ENCODE results near the gene SIN3A.

Gene SIN3A

DNA sequence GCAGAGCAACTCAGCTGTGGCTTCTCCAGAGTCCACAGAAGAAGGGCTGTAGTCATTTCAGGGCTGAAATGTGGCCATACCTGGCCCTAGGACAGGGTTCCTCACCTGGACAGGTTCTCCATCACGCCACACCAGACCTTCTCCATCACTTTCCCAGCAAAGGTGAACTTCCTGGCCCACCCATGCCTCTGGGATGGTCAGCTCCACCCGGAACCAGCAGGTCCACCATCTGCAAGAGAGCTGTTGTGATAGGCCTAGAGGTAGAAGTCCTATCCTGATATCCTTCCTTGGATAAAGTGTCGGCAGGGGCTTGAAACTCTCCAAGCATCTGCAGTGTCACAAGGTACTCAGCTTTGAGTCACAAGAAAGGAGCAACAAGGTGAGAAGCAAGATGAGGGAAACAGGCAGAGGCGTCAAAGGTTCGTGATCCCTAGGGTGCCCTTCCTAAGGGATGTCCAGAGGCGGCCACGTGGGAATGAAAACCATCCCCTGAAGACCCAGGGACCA is 84.0 kb downstream of the SIN3A start:
- TF ChIP-seq, protein P1, sequence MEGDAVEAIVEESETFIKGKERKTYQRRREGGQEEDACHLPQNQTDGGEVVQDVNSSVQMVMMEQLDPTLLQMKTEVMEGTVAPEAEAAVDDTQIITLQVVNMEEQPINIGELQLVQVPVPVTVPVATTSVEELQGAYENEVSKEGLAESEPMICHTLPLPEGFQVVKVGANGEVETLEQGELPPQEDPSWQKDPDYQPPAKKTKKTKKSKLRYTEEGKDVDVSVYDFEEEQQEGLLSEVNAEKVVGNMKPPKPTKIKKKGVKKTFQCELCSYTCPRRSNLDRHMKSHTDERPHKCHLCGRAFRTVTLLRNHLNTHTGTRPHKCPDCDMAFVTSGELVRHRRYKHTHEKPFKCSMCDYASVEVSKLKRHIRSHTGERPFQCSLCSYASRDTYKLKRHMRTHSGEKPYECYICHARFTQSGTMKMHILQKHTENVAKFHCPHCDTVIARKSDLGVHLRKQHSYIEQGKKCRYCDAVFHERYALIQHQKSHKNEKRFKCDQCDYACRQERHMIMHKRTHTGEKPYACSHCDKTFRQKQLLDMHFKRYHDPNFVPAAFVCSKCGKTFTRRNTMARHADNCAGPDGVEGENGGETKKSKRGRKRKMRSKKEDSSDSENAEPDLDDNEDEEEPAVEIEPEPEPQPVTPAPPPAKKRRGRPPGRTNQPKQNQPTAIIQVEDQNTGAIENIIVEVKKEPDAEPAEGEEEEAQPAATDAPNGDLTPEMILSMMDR (IDR thresholded peaks at IDR 0.05; ENCODE audit: low read depth, low read length, missing control alignments), result no peak
- peak overlapping the region; percentile 87 for H3K4me3 ChIP-seq (ENCODE audit: low read depth, low read length)
- in situ Hi-C loops (cut with HindIII; ENCODE audit: low sequenced_read_pairs), result no loop called here
- DNase-seq (ENCODE audit: low read depth), result no peak

DNA sequence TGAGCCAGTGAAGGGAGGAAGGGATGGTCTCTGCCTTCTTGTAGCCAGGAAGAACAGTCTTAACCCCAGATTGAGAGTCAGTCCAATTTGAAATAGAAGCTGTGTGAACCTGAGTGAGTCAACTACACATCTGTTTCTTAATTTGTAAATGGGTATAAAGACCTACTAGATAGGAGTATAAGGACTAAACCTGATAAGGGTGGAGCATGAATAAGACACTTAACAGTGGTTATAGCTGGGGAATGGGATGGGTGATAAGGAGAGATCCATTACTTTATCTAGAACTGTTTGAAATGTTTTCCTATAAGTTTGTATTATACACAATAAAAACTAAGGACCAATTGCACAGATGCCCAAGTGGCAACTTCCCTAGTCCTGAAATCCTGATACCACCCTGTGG is 84.5 kb downstream of the SIN3A start:
- DNase-seq (ENCODE audit: low read depth), result no peak
- in situ Hi-C loops (cut with HindIII; ENCODE audit: low sequenced_read_pairs), result no loop called here
- H3K4me3 ChIP-seq (ENCODE audit: low read depth, low read length), result no peak overlapping the region
- TF ChIP-seq, protein P1 (IDR thresholded peaks at IDR 0.05; ENCODE audit: low read depth, low read length, missing control alignments), result no peak

DNA sequence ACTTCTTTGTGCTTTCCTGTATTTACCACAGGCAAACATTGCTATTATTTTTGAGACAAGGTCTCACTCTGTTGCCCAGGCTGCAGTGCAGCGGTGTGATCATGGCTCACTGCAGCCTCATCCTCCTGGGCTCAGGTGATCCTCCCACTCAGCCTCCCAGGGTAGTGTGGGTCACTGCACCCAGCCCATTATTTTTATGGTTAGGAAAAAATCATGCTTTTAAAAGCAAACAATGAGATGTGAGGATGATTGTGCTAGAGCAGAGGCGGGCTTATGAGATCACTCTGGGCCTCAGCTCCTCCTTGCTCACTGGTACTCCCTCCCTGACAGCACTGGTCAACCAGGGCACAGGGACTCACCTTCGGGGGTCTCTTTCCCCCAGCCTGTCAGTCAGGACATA is 85.3 kb downstream of the SIN3A start:
- no peak for DNase-seq (ENCODE audit: low read depth)
- TF ChIP-seq, protein P1 (IDR thresholded peaks at IDR 0.05; ENCODE audit: low read depth, low read length, missing control alignments), result no peak
- H3K4me3 ChIP-seq (ENCODE audit: low read depth, low read length), result no peak overlapping the region
- in situ Hi-C loops (cut with HindIII; ENCODE audit: low sequenced_read_pairs), result no loop called here

DNA sequence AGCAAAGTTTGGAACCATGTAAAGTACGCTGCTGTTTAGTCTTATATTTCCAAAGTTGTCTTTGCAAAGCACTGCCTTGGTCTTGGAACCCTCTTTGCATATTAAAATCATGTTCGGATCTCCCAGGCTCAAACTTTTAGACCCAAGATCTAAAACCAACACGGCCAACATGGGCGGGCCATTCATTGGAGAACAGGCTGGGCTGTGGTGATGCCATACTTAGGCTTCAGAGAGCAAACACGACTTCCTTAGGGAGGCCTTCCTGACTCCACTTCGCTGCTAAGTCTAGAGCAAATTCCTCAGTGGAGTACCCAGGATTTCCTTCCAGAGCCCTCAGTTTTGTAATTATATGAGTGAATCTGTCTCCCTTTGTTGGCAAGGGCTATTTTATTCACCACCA is 86.6 kb downstream of the SIN3A start:
- TF ChIP-seq, protein P1 (IDR thresholded peaks at IDR 0.05; ENCODE audit: low read depth, low read length, missing control alignments), result no peak
- no peak for DNase-seq (ENCODE audit: low read depth)
- in situ Hi-C loops (cut with HindIII; ENCODE audit: low sequenced_read_pairs), result no loop called here
- H3K4me3 ChIP-seq (ENCODE audit: low read depth, low read length), result no peak overlapping the region

DNA sequence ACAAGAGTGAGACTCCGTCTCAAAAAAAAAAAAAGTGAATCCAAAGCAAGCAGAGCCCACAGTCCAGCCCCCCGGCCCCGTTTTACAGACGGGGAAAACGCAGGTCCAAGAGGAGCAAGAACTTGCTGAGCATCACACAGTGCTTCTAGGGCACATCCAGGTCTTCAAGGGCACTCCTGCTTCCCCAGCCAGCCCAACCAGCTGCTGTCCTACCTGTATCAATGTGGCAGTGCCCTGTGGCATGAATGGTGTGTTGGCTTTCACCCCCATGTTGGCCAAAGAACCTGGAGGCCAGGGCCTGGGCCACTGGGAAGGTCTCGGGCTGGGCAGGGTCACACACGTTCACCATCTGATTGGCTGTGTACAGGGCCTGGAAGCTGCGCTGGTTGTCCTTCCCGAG is 87.7 kb downstream of the SIN3A start:
- no peak overlapping the region for H3K4me3 ChIP-seq (ENCODE audit: low read depth, low read length)
- TF ChIP-seq, protein P1 (IDR thresholded peaks at IDR 0.05; ENCODE audit: low read depth, low read length, missing control alignments), result no peak
- in situ Hi-C loops (cut with HindIII; ENCODE audit: low sequenced_read_pairs), result no loop called here
- DNase-seq (ENCODE audit: low read depth), result no peak

DNA sequence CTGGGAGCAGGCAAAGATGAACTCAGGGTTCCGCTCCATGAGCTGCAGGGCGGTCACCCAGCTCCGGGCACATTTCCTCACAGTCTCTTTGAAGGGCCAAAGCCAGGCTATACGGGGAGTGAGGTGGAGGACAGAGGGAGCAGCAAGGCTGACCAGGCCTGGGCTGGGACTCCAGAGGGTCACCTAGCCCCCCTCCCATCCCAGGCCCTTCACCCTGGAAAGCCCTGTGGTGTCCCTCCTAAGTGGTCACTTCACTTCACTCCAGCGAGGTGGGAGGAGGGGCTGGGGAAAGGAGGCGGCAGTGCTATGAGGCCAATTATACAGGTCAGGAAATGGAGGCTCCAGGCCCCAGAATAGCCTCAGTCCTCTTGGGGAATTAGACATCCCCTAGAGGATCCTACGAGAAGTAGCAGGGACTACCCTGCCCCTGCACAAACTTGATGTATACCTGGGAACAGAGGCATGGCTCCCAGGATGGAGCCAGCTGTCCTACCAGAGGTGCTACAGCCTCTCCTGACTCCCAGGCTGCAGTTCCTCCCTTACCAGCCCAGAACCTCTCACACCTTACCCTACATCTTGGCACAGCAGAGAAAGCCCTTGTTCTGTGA is 88.7 kb downstream of the SIN3A start:
- DNase-seq (ENCODE audit: low read depth), result no peak
- TF ChIP-seq, protein P1 (IDR thresholded peaks at IDR 0.05; ENCODE audit: low read depth, low read length, missing control alignments), result no peak
- in situ Hi-C loops (cut with HindIII; ENCODE audit: low sequenced_read_pairs), result no loop called here
- H3K4me3 ChIP-seq (ENCODE audit: low read depth, low read length), result no peak overlapping the region
